Measurements from ENCODE around the gene C6orf136.

The C6orf136 gene

DNA sequence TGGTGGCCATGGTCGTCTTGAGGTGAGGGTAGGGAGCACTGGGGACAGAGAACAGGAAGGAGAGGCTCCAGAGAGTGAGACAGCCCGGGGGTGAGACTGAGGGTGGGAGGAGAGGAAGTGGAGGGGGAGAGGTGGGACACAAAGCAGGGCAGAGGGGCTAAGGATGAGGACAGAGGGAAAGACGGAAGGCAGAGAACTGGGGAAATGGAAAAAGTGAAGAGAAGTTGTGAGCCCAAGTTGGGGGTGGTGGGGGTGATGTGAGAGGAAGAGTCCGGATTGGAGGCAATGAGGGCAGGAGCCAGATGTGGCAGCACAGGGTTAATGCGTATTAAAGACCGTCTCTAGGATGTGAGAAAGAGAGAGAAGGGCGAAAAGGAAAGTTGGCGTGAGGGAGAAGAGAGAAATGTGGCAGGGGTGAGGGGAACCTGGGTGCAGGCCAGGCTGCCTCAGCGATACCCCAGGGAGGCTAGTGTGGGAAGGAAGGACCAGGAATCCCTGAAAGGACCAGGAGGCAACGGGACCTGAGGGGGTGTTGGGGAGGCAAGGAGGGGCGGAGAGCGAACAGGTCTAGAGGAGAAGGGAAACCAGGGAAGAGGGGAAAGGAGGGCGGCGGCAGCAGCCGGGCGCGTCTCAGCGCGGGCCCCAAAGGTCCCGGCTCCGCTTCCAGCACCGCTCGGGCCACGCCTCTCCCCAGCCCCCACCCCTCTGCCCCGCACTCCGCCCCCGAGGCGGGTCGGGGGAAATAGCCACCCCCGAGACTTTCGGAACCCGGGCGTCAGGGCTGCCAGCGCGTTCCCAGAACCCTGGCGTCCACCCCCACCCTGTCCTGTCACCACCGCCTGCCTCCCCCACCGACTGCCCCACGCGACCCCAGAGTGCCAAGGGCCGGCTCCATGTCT is 39.3 kb downstream of the C6orf136 start, which contains the start of gene PPP1R18:
Gene PPP1R18, minus strand, starts transcription at position 637 of the 899 bp plus-strand sequence. Its CDS starts 627 bp downstream, at position 10.
- peak; percentile 70 for DNase-seq (ENCODE audit: low spot score)
- FAIRE-seq: no peak

DNA sequence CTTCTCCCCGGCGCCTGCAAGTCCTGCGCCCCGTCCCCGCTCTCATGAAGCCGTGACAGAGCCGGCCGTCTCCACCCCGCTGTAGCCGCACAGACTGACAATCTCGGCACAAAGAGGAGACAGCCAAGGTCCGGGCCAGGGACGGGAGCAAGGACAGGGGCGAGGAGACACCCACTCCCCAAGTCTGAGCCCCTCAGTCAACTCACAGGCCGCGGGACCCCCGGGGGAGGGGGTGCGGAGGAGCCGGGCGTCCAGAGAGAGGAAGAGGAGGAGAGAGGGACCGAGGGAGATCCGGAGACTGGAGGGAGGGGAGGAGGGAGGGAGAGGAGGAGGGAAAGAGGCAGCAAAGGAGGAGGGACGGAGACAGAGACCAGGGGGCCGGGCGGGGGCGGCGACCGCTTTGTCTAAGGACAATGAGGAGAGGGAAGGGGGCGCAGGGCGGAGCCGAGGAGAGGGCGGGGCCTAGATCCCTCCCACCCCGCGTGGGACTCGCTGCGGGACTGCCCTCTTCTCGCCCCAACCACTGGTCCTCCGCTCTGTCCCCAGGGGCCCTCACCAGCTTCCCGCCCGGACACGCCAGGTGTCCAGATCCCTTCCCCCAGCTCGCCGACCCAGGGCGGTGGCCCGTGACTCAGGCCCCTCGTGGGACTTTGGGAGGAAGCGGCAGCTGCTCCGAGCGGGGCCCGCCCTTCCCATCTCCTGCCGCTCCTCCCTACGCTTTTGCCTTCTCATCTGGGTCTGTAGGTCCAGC is 40.1 kb downstream of the C6orf136 start:
- FAIRE-seq (no peak), DNase-seq (ENCODE audit: low spot score) (peak; percentile 91)

- FAIRE-seq (no peak), DNase-seq (ENCODE audit: low spot score) (no peak)
These were observed 40.9 kb downstream of the C6orf136 start for GRCh38 chr6:30687659-30688431.

- no peak for DNase-seq (ENCODE audit: low spot score)
- FAIRE-seq: no peak
These were observed 41.6 kb downstream of the C6orf136 start for GRCh38 chr6:30688569-30688968.

GRCh38 chr6:30689022-30689865 is 42.3 kb downstream of the C6orf136 start:
- no peak for FAIRE-seq
- no peak for DNase-seq (ENCODE audit: low spot score)

- DNase-seq (ENCODE audit: low spot score): no peak
- FAIRE-seq: no peak
These were observed 43.1 kb downstream of the C6orf136 start for GRCh38 chr6:30689985-30690384.

- DNase-seq (ENCODE audit: low spot score): peak; percentile 91
- FAIRE-seq: peak; percentile 55
These were observed 43.7 kb downstream of the C6orf136 start, which contains the start of gene NRM for GRCh38 chr6:30690403-30691207. Gene NRM, minus strand, starts transcription at chr6:30690984. Its CDS starts 10 bp downstream, at chr6:30690974.

DNA sequence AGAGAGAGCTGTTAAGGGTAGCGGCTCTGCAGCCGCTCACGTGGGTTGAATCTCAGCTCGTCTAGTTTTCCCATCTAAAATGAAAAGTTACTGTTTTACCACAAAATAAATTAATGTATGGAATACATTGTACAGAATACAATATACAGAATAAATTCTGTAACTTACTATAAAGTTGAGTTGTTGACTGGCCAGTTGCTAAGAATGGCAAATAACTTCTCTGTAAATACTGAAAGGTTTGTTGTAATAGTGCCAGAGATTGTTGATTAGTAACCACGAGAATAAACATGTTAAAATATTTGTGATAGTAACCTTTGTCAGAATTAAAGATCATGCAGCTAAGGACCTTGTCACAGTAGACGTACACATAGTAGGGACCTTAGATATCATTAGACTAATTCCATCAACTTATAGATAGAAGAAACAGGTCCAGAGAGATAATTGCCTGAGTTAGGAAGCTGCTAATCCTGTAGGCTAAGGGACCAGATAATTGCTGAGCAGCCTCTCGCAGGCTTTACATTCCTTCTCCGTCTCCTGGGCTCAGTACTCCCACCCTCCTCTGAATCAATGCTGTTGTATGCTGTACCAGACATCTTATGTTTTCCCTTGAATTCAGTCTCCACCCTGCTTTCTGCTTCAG is 44.4 kb downstream of the C6orf136 start:
- FAIRE-seq (no peak), DNase-seq (ENCODE audit: low spot score) (no peak)

DNA sequence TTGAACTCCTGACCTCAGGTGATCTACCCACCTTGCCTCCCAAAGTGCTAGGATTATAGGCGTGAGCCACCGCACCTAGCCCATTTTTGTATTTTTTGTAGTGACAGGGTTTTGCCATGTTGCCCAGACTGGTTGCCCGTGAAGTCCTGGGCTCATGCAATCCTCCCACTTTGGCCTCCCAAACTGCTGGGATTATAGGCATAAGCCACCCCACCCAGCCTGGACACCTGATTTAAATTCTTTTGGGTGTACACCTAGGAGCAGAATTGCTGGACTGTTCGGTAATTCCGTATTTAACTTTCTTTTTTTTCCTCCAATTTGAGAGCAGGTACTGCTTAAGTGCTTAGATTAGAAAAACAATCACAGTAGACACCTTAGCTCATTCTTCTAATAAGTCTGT is 49.5 kb downstream of the C6orf136 start:
- FAIRE-seq (no peak), DNase-seq (ENCODE audit: low spot score) (no peak)

GRCh38 chr6:30700340-30700739 is 53.4 kb downstream of the C6orf136 start:
- no peak for FAIRE-seq
- no peak for DNase-seq (ENCODE audit: low spot score)
